Mesothelial cell of epicardium (in vitro differentiated cells): ENCODE measurements around the gene PWP1. TPM values are rescaled to one million over a fixed set of nuclear protein-coding genes. Genes with fewer than 3 reads are reported as not detected.

Experiments
- DNase-seq, 2 experiments: peaks; one replicate each; pipeline ENCODE4 v3.0.0; 2021; ENCODE audit warnings: low spot score in 2 of 2; ENCODE audit not compliant: unreplicated experiment in 2 of 2
- H3K27ac Mint-ChIP-seq: 2 replicates; pipeline ENCODE4 v1.8.0; 2021; ENCODE audit warnings: mixed read lengths
- H3K27me3 Mint-ChIP-seq: 2 replicates; pipeline ENCODE4 v1.8.0; 2021; ENCODE audit warnings: low read depth, mixed read lengths
- H3K36me3 Mint-ChIP-seq: 2 replicates; pipeline ENCODE4 v1.8.0; 2021; ENCODE audit warnings: mixed read lengths
- H3K4me1 Mint-ChIP-seq: 2 replicates; pipeline ENCODE4 v1.8.0; 2021; ENCODE audit warnings: mixed read lengths
- H3K4me3 Mint-ChIP-seq: 2 replicates; pipeline ENCODE4 v1.8.0; 2021; ENCODE audit warnings: mild to moderate bottlenecking, moderate library complexity, mixed read lengths
- H3K9me3 Mint-ChIP-seq: 2 replicates; pipeline ENCODE4 v1.8.0; 2021; ENCODE audit warnings: mixed read lengths
- CTCF ChIP-seq: fragments of 200-600 bp; sonication (generic); IDR thresholded peaks from one replicate; pipeline ENCODE4 v1.5.0; 2021; ENCODE audit warnings: antibody characterized with exemption; ENCODE audit not compliant: unreplicated experiment
- total RNA-seq: library from RNA; stranded (reverse); gene quantifications from 3 replicates; pipeline ENCODE4 v1.2.1, GENCODE V29; 2021

The PWP1 gene
- total RNA-seq, 1 donor from 2014 or later = 29.8 TPM

- H3K27ac Mint-ChIP-seq = no peak overlapping the region
- no peaks in the 10 kb centered on the region for H3K36me3 Mint-ChIP-seq
- no peaks in the 10 kb centered on the region for H3K4me1 Mint-ChIP-seq
- TF ChIP-seq CTCF = no peak
- DNase-seq = no peak
- H3K27me3 Mint-ChIP-seq = peaks cover 39% of the 10 kb centered on the region
- no peaks in the 10 kb centered on the region for H3K9me3 Mint-ChIP-seq
- no peak overlapping the region for H3K4me3 Mint-ChIP-seq
Observed at GRCh38 chr12:107660861-107661415, 24.7 kb upstream of the PWP1 start.

GRCh38 chr12:107661830-107662229 lies 23.8 kb upstream of the PWP1 start:
- Mint-ChIP-seq H3K36me3 (no peaks in the 10 kb centered on the region), H3K4me3 (no peak overlapping the region), H3K27me3 (peaks cover 44% of the 10 kb centered on the region), H3K27ac (no peak overlapping the region), H3K9me3 (no peaks in the 10 kb centered on the region), H3K4me1 (no peaks in the 10 kb centered on the region)
- no peak for TF ChIP-seq CTCF
- no peak for DNase-seq

- Mint-ChIP-seq H3K27ac (no peak overlapping the region), H3K4me3 (no peak overlapping the region), H3K27me3 (peaks cover 48% of the 10 kb centered on the region), H3K36me3 (no peaks in the 10 kb centered on the region), H3K9me3 (no peaks in the 10 kb centered on the region), H3K4me1 (no peaks in the 10 kb centered on the region)
- DNase-seq = no peak
- no peak for TF ChIP-seq CTCF
Observed at GRCh38 chr12:107662484-107662883, 23.1 kb upstream of the PWP1 start.

GRCh38 chr12:107663277-107663676 lies 22.3 kb upstream of the PWP1 start:
- no peaks in the 10 kb centered on the region for H3K4me1 Mint-ChIP-seq
- peaks cover 55% of the 10 kb centered on the region for H3K27me3 Mint-ChIP-seq
- no peak overlapping the region for H3K27ac Mint-ChIP-seq
- H3K4me3 Mint-ChIP-seq = no peak overlapping the region
- H3K36me3 Mint-ChIP-seq = no peaks in the 10 kb centered on the region
- H3K9me3 Mint-ChIP-seq = no peaks in the 10 kb centered on the region
- TF ChIP-seq CTCF = no peak
- no peak for DNase-seq

- no peaks in the 10 kb centered on the region for H3K9me3 Mint-ChIP-seq
- no peaks in the 10 kb centered on the region for H3K4me1 Mint-ChIP-seq
- no peak overlapping the region for H3K27ac Mint-ChIP-seq
- no peak for DNase-seq
- H3K4me3 Mint-ChIP-seq = no peak overlapping the region
- no peaks in the 10 kb centered on the region for H3K36me3 Mint-ChIP-seq
- TF ChIP-seq CTCF = no peak
- peaks cover 65% of the 10 kb centered on the region for H3K27me3 Mint-ChIP-seq
Observed at GRCh38 chr12:107666009-107666408, 19.6 kb upstream of the PWP1 start.

- H3K4me3 Mint-ChIP-seq = no peak overlapping the region
Observed at GRCh38 chr12:107667464-107667863, 18.1 kb upstream of the PWP1 start.

More at GRCh38 chr12:107667464-107667863, 18.1 kb upstream of the PWP1 start:
- Mint-ChIP-seq H3K36me3 (no peaks in the 10 kb centered on the region), H3K27me3 (peaks cover 65% of the 10 kb centered on the region), H3K4me1 (no peaks in the 10 kb centered on the region), H3K27ac (no peak overlapping the region), H3K9me3 (no peaks in the 10 kb centered on the region)
- TF ChIP-seq CTCF = no peak
- no peak for DNase-seq
